Superior temporal gyrus (tissue), 1 donor: ENCODE data around the gene TIMM8B.
A peak's percentile ranks its signal among the peaks of the same experiment; 100 is the strongest.
"Not testable (repeated sequence)": the region's sequence is repeated elsewhere in the genome, so short reads cannot be mapped to it uniquely, and the experiment has no call there.

ENCODE experiments used
- DNase-seq: peaks from one replicate; pipeline ENCODE4 v3.0.0-alpha.2; 2016; ENCODE audit errors: extremely low spot score

Gene TIMM8B

DNA sequence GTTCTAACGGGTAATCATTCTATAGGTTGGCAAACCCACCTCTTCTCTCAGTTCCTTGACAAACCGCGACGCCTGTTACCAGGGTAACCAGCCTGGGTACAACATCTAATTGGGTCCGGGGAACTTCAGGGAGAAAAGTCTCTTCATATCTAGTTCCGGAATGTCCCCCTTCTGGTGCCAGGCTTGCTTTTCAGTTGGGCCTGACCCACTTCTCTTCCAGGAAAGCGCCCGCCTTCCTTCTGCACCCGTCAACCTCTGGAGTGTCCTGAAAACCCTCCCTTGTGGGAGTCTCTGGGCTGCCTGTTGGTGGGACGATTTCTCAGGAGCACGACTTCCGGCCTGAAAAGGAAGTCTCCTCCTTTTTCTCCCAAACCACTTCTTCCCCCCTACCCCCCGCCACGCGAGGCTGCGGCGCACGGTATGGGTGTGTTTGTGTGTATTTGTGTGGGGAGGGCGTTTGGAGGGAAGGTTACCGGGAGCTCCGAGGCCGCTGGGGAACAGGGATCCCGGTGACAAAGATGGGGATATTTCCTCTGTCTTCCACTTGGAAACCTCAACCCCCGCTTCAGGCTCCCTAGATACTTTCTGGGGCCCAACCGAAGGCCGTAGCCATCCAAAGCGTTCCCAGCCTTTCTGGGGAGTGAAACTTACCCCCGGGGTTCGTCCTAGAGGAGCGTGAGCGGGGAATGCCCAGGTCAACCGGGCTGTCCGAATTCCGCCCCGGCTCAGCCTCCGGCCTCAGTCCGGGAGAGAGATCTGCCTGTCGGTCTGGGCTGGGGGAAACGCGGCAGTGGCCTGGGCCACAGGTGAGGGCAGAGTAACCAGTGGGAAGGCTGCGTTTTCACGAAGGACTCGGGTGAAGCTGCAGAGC is 12.4 kb downstream of the TIMM8B start, which contains the start of the genes NKAPD1 and PIH1D2:
Gene NKAPD1 (plus strand): TSS at position 359 of the 871 bp plus-strand sequence. CDS start 1,276 bp downstream, outside the sequence.
Gene PIH1D2 (minus strand): TSS at position 77 of the 871 bp plus-strand sequence. CDS start 843 bp downstream, outside the sequence.
- DNase-seq, result peak; percentile 95

DNA sequence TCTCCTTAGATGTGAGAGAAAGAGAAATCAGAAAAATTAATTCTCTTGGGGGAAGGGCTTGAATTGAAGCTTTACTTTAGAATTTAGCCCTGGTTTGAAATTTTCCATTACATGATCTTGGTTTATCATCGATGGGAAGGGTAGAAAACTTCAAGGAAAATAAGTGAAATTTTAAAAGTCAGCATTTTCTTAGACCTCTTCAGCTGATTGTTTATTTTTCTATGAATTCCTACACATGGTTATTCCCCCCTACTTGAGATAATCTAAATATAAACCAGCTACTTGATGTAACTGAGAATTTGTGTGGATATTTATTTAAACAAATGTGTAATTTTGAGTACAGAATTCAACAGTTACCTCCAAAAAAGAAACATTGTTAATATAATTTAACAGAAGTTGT is 23.6 kb downstream of the TIMM8B start:
- no peak for DNase-seq

DNA sequence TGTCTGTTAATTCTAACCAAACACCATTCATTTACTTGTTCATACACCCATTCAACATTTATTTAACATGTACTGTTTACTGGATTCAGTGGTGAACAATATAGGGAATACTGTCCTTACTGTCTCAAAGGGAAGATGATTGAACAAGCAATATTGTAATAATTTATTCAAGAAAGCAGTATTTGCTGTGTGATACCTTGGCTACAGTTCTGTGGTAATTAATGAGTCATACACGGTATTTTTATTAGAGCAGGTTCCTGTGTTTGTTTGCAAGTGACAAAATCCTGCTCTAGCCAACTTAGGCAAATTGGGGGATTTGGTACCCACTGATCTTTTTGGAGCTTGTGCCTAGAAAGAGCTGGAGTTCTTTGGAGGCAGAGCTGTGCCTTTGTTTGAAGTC is 28.5 kb downstream of the TIMM8B start:
- no peak for DNase-seq

DNA sequence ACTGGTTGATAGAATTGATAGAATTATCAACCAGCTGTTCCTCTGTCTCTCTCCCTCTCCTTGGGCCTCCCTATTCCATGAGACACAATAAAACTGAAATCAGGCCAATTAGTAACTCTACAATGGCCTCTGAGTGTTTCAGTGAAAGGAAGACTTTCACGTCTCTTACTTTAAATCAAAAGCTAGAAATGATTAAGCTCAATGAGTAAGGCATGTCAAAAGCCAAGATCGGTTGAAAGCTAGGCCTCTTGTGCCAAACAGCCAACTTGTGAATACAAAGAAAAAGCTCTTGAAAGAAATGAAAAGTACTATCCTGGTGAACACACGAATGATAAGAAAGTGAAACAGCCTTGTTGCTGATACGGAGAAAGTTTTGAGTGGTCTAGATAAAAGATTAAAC is 29.4 kb downstream of the TIMM8B start:
- DNase-seq, result no peak

DNA sequence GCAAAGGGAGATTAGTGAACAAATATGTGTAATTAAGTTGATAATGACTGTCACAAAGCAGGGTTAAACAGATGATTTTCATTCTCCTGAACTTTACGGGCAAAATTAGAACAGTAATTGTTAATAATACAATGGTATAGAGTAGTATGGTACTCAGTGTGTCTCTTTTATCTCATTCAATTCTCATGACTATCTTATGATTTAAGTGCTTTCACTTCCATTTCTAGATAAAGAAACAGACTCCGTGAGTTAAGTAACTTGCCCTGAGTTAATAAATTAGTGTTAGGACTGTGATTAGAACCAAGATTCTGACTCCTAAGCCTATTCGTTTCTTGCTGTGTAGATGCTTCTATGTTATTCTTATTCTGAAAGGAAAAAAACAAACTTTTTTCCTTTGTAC is 34.8 kb downstream of the TIMM8B start:
- no peak for DNase-seq

DNA sequence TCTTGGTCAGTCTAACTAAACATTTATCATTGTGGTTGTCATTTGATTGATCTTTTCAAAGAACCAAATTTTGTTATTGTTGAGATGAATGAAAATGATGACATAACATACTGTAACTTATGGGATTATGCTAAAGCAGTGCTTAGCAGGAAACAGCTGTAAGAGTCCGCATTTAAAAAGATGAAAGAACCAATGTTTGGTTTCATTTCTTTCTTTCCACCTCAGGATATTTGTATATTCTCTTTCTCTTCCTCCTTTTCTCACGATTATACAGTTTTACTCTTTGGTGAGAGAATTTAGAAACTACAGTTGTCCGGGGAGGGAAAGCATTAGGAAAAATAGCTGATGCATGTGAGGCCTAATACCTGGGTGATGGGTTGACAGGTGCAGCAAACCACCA is 35.8 kb downstream of the TIMM8B start:
- no peak for DNase-seq

DNA sequence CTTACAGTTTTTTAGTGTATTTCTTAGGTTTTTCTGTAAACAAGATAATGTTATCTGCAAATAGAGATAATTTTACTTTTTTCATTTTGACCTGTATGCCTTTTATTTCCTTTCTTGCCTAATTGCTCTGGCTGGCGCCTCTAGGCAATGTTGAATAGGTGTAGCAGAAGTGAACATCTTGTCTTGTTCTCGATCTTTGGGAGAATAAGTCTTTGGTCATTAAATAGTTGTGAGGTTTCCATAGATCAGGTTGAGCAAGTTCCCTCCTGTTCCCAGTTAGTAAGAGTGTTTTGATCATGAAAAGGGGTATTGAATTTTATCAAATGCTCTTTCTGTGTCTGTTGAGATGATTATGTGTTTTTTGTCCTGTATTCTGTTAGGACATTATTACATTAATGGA is 36.8 kb downstream of the TIMM8B start:
- no peak for DNase-seq

DNA sequence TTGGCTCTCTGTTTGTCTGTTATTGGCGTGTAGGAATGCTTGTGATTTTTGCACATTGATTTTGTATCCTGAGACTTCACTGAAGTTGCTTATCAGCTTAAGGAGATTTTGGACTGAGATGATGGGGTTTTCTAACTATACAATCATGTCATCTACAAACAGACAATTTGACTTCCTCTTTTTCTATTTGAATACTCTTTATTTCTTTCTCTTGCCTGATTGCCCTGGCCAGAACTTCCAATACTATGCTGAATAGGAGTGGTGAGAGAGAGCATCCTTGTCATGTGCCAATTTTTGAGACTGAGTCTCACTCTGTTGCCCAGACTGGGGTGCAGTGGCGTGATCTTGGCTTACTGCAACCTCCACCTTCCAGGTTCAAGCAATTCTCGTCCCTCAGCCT is 38.3 kb downstream of the TIMM8B start:
- DNase-seq, result not testable (repeated sequence)

DNA sequence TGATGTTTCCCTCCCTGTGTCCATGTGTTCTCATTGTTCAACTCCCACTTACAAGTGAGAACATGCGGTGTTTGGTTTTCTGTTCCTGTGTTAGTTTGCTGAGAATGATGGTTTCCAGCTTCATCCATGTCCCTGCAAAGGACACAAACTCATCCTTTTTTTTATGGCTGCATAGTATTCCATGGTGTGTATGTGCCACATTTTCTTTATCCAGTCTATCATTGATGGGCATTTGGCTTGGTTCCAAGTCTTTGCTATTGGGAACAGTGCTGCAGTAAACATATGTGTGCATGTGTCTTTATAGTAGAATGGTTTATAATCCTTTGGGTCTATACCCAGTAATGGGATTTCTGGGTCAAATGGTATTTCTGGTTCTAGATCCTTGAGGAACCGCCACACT is 39.9 kb downstream of the TIMM8B start:
- not testable (repeated sequence) for DNase-seq

DNA sequence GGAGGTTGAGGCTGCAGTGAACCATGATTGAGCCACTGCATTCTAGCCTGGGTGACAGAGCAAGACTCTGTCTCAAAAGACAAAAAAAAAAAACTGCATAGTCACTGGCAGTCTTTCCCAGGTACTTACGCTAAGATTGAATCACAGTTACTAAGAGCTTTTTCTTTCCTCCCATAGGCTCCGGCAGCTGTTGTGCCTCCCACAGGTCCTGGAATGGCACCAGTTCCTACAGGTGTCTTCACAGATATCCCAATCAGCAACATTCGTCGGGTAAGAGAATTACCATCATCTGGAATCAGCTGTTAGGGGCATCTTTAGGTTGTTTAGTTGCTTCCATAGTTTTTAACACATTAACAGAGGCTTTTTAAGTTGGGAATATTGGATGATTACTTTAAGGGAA is 41.6 kb downstream of the TIMM8B start:
- DNase-seq, result no peak

DNA sequence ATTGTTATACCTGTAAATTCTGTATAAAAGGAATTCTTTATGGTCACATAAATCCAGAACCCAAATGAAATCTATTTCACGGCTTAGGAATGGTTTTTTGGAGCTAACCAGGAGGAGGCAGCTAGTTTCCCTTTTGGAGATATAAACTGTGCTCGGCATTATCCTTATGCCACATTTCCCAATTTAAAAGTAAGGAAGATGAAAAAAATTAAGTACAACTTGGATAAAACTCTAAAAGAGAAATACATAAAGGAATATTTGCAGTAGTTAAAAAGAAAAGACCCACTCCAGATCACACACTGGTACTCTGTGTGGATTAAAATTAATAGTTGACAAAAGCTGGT is 43.6 kb downstream of the TIMM8B start:
- no peak for DNase-seq

DNA sequence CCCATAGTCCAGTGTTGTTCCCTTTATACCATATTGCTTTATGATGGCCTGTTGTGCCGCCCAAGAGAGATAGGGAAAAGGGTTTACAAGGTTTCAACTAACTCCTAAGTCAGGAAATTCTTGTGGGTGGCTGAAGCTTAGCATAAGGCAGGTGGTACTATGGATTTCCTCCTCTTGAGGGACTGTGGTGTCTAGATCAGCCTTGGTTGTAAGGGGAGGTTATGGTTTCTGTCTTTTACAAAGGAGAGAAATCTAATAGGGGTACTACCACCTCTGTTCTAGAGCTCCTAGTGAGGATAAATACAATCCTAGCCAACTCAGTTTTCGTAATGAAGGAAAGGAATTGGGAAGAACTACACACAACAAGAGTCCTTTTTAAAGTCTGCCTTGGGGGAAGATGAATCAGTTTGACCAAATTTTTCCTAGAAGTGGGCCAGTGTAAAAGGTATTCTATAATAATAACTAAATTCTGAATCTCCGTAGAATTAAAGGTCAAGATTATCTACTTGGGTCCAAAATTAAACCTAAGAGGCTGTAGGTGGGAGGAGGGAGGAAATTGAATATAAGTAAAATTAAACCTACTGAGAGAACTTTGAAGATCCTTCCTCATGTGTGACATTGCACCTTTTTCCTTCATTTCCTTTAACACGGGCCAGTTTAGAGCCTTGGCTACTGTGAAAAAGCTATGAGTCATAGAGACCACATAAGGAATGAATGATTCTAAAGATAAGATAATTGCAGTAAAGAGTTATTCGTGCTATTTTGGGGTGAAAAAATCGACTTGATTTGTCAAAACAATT is 44.2 kb downstream of the TIMM8B start:
- no peak for DNase-seq

DNA sequence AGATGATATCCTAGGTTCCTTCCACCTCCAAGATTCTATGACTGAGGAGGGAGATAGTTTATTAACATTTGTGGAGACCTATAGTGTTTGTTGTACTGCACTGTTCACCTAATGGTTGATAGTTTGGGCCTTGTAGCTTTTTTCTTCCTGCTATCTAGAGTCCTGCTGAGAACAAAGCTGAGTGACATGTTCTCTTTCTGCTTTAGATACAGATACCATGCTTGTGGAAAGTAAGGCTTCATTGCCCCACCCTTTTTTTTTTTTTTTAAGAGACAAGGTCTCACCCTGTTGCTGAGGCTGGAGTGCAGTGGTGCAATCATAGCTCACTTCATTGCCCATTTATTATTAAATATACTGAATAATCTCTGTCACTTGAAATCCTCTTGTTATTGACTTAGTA is 49.0 kb downstream of the TIMM8B start:
- DNase-seq, result no peak
